NCI-H146 treated with DMSO at 0.1 percent for 48 hours (cell line): ENCODE measurements around the gene PITPNC1.

Source experiments
- DNase-seq: peaks from one replicate; lab custom pipeline; 2025; ENCODE audit not compliant: unreplicated experiment; lab: John Stamatoyannopoulos, UW

Gene PITPNC1

GRCh38 chr17:67531291-67531690 lies 154.2 kb downstream of the PITPNC1 start:
- DNase-seq, result no peak

GRCh38 chr17:67532326-67532871 lies 155.3 kb downstream of the PITPNC1 start:
- DNase-seq, result no peak

GRCh38 chr17:67534941-67535340 lies 157.9 kb downstream of the PITPNC1 start:
- DNase-seq, result no peak

DNA sequence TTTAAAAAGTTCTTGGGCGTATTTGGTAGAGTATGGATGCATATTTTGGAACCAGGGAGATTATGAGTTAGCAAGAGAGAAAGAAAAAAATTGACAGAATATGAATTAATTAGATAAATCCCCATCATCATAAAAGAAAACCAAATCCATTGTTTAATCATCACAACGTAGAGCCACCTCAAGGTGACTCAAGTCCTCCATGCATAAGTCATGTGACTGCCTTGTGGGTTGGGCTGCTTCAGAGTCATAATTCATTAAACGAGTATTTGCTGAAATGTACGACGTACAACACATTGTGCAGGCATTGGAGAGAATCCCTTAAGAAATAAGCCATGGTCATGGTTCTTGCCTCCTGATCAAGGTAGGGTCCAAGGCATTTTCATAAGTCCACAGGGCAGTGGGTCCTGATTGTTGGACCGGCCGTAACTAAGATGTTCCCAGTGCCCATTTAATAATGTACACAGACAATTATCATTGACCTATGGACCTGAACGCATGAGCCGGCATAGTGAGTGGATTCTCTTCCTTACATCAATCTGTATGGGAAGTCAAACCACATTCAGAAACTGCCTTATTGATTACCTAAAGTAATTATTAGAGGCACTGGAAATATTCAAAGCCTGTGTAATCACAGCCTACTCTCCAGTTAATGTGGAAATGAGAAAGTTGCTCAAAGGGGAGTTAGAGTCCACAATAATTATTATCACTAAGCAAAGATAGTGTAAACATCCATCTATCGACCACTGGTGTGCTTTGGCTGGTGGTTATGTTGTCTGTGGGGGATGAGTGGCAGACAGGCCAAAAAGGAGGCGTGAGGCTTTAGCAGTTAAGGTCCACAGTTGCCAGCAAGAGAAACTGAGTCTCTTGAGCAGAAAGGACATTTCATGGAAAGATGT lies 165.4 kb downstream of the PITPNC1 start:
- peak; percentile 61 for DNase-seq

DNA sequence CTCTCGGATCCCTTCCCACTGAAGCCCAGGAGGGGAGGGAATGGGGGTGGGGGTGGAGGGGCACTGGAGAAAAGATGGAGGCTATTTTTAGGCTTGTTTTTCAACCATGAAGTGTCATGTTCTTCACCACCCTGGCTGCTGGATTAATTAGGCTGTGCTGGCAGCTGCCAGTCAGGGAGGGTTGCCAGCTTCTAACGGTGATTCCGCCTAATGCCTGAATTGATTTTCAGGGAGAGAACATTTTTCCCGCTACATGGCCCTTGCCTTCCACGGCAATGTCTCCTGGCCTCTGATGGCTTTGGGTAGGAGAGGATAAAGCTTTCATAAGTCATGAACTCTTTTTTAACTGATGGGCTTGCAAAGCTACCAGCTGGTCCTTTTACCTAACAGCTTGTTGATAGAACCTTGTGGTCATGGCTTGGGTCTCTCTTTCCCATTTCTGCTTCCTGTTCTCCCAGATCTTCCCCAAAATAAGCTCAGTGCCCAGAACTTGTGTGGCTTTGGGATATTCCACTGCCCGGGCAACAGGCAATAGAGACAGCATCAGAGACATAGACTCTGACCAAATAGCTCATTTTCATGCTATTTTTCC lies 167.4 kb downstream of the PITPNC1 start:
- DNase-seq, result no peak

DNA sequence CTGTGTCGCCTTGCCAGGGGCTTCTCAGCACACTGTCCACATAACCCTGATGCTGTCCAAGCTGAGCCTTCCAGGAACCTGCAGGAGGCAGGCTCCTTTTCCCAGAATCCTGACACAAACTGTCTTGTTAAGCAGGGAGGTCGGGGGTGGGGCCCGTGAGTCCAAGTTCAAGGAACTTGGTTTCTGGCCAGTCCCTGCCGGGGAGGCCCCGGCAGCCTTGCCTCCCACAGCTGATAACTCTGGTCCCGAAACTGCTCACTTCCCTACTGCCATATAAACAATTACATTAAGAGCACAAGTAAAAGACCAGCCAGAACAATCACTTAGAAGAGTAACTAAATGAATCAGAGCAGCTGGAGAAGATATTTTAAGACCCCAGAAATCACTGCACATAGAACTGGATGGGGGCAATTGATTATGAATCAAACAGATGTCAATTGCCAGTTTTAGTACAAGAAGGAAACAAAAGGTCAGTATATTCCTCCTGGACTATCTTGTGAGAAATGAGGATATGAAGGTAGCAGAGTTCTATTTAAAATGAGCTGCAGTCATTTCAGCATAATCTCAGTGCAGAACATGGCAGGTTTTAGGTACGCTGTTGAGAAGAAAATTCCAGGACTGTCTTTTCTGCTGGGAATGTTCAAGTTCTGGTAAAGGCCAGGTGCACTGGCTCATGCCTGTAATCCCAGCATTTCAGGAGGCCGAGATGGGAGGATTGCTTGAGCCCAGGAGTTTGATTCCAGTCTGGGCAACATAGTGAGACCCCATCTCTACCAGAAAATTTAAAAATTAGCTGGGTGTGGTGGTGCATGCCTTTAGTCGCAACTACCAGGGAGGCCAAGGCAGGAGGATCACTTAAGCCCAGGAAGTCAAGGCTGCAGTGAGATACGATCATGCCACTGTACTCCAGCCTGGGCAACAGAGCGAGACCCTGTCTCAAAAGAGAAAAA lies 169.8 kb downstream of the PITPNC1 start:
- DNase-seq, result no peak

GRCh38 chr17:67548693-67549092 lies 171.6 kb downstream of the PITPNC1 start:
- no peak for DNase-seq

DNA sequence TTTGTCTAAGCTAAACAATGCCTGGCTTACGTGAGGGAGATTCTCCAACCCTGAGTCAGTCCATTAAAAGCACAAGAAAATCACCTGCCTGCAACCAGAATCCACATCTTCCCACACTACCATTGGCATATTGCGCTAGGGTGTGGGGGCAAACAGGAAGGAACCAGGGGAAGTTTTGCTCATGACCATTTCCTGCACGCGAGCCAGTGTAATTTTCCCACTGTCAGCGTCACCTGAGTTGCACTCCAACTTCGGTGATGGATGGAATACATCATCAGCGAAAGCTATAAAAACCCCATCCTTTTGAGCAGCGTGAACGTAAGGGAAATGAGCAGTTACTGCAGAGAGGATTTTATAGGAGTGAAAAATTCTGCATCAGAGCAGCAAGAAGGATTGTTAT lies 172.7 kb downstream of the PITPNC1 start:
- DNase-seq, result no peak

- no peak for DNase-seq
Observed at GRCh38 chr17:67554634-67555033, 177.6 kb downstream of the PITPNC1 start.

GRCh38 chr17:67555855-67556254 lies 178.8 kb downstream of the PITPNC1 start:
- no peak for DNase-seq

DNA sequence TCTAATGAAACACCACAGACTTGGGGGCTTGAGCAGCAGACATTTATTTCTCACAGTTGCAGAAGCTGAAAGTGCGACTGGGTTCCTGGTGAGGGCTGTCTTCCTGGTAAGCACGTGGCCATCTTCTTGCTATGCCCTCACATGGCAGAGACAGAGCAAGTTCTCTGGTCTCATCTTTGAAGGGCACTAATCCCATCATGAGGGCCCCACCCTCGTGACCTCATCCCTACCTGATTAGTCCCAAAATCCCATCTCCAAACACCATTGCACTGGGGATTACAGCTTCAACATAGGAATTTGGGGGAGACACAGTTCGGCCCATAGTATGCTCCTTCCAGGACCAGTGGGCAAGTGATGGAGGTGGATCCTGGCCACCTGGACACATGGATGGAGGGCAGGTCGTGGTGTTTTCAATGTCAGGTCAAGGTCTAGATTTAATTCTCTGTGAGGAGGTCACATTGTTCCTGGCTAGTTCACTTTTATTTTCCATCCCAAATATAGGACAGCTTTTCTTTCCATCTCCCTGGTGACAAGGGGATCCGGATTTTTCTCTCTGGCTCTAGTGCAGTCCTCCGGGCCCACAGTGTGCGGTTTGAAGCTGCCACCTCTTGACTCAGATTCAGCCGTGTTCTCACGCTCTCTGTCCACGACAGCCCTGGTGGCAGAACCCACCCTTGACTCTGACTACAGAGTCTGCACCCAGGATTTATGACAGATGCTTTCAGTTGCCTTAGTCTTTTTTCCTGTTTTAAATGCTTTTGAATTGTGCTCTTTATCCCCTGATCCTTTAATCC lies 180.2 kb downstream of the PITPNC1 start:
- no peak for DNase-seq

DNA sequence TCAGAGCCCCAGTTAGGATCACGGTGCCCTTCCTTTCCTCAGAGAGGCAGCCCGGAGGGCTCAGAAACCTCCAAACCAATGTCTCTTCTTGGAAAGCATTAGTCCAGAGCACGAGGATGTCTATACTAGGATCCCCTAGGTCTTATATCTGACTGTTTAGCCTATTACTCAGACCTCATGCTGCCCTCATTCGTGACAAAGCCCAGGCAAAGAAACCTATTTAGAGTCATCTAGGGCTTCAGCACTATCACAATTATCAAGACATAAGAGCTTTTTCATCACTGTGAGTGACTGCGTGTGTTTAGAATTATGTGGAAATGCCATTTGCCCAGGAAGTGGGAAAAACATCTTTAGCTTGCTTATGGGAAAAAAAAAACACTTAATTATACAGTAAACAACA lies 180.8 kb downstream of the PITPNC1 start:
- no peak for DNase-seq

- DNase-seq, result no peak
Observed at GRCh38 chr17:67558740-67559380, 181.8 kb downstream of the PITPNC1 start.

DNA sequence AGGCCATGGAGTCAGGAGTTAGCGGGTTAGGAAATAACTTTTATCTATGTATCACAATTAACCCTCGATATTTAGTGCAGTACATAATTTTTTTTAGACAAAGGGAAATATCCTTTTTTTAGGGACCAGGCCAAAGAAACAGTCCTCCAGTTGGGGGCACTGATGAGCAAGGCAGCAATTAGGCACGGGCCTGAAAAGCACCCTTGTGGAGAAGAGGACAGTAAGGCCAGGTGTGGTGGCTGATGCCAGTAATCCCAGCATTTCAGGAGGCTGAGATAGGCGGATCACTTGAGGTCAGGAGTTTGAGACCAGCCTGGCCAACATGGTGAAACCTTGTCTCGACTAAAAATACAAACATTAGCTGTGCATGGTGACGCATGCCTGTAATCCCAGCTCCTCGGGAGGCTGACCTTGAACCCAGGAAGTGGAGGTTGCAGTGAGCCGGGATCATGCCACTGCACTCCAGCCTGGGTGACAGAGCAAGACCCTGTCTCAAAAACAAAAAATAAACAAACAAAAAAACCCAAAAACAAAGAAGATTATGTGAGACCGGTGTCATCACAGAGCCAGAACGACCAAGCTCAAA lies 182.4 kb downstream of the PITPNC1 start:
- no peak for DNase-seq

DNA sequence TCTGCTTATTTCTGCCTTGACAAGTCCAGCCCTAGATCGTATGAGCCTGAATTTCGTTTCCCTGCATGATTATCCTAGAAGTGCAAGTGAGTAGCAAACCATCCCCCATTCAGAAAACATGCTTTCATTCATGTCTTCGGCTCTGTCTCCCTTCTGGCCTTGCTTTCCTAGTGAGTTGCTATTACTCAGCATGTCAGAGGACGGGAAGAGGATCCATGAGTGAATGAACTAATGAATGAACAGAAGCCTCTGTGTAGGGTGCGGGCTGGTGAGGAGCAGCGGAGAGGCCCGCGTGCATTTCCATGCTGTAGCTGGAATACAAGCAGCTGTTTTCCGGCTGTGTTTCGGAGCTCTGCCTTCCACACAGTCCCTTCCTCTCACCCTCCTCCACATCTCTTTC lies 184.9 kb downstream of the PITPNC1 start:
- DNase-seq, result no peak

- no peak for DNase-seq
Observed at GRCh38 chr17:67563692-67564228, 186.7 kb downstream of the PITPNC1 start.

- DNase-seq, result no peak
Observed at GRCh38 chr17:67565068-67565467, 188.0 kb downstream of the PITPNC1 start.

DNA sequence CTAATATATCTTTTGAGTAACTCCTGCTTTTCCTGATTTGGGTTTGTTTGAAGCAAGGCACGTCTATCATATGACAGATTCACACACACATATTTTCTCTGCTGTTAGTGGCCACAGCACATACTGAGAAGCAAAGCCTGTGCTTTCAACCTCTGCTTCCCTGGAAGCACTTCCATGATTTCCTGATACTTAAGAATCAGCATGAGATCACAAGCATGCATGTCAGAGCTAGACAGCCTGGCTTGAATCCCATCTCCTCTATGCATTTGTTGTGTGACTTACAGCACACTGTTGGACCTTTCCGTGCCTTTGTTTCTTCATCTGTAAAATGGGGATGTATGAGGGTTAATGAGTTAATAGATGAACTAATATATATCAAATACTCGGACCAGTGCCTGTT lies 189.6 kb downstream of the PITPNC1 start:
- DNase-seq, result no peak

DNA sequence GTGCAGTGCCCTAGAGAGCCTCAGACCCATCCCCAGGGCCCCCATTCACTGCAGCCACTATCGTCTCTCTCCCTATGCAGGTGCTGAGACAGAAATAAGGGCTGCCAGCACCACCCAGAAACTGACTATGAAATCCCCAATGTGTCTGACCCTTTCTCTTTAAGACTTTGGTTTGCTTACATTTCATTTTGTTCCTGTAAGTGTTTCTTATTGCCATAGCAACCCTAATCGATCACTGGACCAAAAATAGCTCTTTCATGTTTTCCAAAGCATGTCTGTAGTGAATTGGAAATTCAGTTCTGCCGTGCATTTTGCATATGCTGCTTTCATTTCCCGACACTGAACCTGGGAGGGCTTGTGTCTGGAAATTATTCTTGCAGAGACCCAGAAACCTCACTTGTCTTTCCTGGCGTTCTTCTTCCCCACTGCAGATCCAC lies 192.0 kb downstream of the PITPNC1 start:
- DNase-seq, result no peak
